Muscle of arm (tissue), 14 donors: Measurements from ENCODE around the gene POMZP3. TPM values are rescaled to one million over a fixed set of nuclear protein-coding genes. Genes with fewer than 3 reads are reported as not detected.
"Not testable (repeated sequence)": the region's sequence is repeated elsewhere in the genome, so short reads cannot be mapped to it uniquely, and the experiment has no call there.

ENCODE experiments used
- DNase-seq: peaks from one replicate; pipeline ENCODE4 v3.0.0-alpha.2; 2013
- long read RNA-seq, 11 donors: transcript quantifications; one replicate each; lab custom pipeline, GENCODE V29; 2026
- polyA plus RNA-seq, 12 donors: library from polyadenylated mRNA; unstranded; fragments of 120-200 nt; gene quantifications; one replicate each; pipeline ENCODE4 v1.2.1, GENCODE V29; 2013; ENCODE audit not compliant: insufficient read length in 12 of 12

The POMZP3 gene
- polyA plus RNA-seq: 10 to 100 TPM in 9 of 12 donors, 1 to 10 TPM in 2, not detected in 1; 7.5 to 29.5 (median 14.8) TPM
- long read RNA-seq, donor 1, transcript POMZP3-202 (7 exons, 1,490 nt): major isoform, 6 of 6 reads
- long read RNA-seq, donor 1, partial matches to known transcripts: 0 of 6 reads
- long read RNA-seq, donor 1, other reads (novel, unspliced or antisense): 0 of 6 reads
- long read RNA-seq, donor 2, partial matches to known transcripts: 0 of 3 reads
- long read RNA-seq, donor 2, other reads (novel, unspliced or antisense): 0 of 3 reads
- long read RNA-seq, donor 3, partial matches to known transcripts: 0 of 1 reads
- long read RNA-seq, donor 3, other reads (novel, unspliced or antisense): 0 of 1 reads
- long read RNA-seq, donor 4: 0 reads
- long read RNA-seq, donor 5: 0 reads
- long read RNA-seq, donor 6: 0 reads
- long read RNA-seq, donor 7, partial matches to known transcripts: 0 of 2 reads
- long read RNA-seq, donor 7, other reads (novel, unspliced or antisense): 0 of 2 reads
- long read RNA-seq, donor 8, transcript POMZP3-202 (7 exons, 1,490 nt): major isoform, 7 of 8 reads
- long read RNA-seq, donor 8, partial matches to known transcripts: 0 of 8 reads
- long read RNA-seq, donor 8, other reads (novel, unspliced or antisense): 0 of 8 reads
- long read RNA-seq, donor 9, partial matches to known transcripts: 0 of 2 reads
- long read RNA-seq, donor 9, other reads (novel, unspliced or antisense): 0 of 2 reads
- long read RNA-seq, donor 10, transcript POMZP3-202 (7 exons, 1,490 nt): major isoform, 14 of 14 reads
- long read RNA-seq, donor 10, partial matches to known transcripts: 0 of 14 reads
- long read RNA-seq, donor 10, other reads (novel, unspliced or antisense): 0 of 14 reads
- long read RNA-seq, donor 11, transcript POMZP3-202 (7 exons, 1,490 nt): major isoform, 5 of 5 reads
- long read RNA-seq, donor 11, partial matches to known transcripts: 0 of 5 reads
- long read RNA-seq, donor 11, other reads (novel, unspliced or antisense): 0 of 5 reads

DNA sequence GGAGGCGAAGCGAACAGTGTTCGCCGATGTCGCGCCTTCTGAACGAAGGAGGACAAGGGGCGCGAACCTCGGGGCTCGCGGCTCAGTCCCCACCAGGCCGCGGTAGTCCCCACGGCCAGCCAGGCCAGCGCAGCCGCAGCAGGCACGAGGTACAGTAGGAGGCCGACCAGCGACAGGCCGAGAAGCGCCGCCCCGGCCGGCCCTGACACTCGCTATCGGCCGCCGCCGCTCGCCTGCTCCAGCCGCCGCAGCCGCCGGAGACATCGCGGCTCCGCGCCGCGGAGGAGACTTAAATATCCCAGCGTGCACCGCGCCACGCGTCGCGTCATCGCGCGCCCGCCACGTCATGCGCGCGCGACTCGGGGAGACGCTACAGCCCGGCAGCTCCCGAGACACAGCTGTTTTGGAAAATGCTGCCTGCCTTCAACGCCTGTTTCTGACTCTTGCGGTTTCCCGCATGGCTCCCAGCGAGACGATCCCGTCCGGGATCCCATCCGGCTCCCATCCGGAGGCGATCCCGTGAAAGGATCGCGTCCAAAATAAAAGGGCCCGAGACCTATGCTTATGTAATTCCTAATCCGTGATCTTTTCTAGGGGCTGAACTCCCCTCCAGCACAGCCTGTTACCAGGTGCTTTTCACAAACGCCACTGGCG lies at the start of gene POMZP3:
TSS of gene POMZP3 (minus strand) at position 291 of the 654 bp plus-strand sequence. CDS start 1,215 bp downstream, outside the sequence.
- DNase-seq: peak; percentile 44

DNA sequence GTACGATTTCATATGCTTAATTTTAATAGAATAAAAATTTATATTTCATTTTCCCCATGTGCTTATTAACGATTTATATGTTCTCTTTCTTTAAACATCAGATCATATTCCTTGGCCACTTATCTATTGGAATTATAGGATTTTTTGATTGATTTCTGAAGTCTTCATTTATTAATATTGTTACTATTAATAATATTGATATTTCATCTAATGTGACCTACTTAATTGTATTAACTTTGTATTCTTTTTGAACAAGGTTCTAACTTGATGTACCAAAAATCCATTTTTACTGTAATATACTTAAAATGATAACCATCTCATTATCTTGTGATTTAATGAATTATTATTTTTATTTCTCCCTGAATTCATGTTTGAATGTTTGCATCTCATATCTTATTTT lies 48.7 kb upstream of the POMZP3 start:
- not testable (repeated sequence) for DNase-seq

DNA sequence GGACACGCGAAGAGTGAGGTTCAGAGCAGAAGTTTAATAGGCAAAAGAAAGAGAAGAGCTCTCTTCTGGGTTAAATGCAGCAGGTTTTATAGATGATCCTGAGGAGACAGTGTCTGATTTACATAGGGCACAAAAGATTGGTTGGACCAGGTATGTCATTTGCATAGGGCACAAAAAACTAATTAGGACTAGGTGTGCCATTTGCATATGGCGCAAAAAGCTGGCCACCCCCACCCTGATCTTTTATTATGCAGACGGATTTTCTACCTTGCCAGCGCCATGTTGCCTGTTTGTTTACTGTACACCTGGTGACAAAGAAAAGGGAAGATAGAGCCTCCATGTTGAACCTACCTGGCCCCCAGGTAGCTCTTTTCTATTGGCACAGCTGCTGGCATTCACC lies 46.3 kb upstream of the POMZP3 start:
- DNase-seq: not testable (repeated sequence)

DNA sequence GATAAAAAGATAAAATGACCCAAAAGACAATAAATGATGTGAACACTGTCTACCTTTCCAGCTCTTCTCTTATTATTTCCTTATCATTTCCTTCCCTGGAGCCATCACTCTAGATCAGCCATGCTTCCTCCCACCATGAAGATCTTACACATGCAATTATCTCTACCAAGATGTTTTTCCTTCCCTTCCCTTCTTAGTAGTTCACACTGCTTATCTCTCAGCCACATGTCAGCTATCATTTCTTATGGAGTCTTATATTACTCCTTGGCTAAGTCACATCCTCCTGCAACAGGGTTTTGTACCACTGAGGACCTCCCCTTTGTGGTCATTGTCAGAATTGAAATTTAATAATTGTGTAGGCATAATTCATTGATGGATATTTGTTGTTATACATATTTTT lies 32.1 kb upstream of the POMZP3 start:
- not testable (repeated sequence) for DNase-seq

DNA sequence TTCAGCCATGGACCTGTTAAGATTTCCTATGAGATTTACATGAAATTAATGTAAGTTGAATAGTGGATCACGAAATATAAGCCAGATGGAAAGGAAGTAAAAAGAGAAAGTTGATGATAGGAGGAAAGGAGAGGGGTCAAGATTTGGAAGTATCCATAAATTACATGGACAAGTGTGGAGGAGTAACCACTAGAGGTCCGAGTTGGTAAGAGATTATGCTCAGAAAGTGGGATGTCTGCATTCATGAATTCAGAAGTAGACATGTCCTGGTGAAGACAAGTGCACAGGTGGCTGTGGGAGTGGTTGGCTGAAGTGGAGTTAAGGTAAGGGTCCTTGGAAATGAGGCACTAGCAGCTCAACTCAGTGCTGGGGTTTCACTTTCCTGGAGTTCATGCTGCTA lies 29.3 kb upstream of the POMZP3 start:
- DNase-seq: not testable (repeated sequence)

DNA sequence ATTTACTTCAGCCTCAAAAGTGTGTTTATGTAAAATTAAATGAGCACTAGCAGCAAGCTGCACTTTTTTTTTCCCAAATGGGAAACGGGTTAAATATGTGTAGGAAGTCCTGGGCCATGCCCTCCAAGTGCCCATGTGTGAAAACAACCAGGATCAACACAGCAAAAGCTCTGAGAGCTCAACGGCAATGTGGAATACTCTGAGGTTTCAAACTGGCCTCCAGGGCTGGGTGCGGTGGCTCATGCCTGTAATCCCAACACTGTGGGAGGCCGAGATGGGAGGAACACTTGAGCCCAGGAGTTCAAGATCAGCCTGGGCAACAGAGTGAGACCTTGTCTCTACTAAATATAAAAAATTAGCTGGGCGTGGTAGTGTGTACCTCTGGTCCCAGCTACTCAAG lies 15.5 kb upstream of the POMZP3 start:
- not testable (repeated sequence) for DNase-seq

DNA sequence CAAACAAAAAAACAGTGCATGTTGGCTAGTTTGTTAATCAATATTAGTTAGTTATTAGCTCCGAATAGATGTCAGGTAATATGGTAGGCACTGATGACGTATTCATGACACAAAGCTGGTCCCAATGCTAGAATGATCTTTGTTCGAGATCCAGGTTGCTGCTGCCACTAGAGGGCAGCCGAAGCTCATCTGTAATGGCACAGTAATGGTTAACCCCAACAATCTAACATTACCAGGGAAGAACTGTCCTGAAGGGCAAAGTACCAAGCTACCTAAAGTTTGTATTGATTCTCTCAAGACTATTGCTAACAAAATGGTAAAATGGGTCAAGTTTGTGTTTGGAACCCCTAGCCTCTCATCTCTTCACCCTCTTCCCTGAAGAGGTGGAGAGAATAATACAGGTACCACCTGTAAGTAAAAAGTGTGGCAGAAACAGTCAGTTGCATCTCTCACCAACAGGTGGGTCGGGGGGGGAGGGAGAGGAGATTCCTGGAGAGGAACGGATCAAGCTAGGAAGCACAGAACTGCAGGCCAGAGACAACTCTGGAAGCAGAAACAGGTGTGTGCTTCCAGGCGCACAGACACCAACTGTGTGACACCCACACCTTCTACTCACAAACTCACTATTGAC lies 10.1 kb upstream of the POMZP3 start:
- not testable (repeated sequence) for DNase-seq

DNA sequence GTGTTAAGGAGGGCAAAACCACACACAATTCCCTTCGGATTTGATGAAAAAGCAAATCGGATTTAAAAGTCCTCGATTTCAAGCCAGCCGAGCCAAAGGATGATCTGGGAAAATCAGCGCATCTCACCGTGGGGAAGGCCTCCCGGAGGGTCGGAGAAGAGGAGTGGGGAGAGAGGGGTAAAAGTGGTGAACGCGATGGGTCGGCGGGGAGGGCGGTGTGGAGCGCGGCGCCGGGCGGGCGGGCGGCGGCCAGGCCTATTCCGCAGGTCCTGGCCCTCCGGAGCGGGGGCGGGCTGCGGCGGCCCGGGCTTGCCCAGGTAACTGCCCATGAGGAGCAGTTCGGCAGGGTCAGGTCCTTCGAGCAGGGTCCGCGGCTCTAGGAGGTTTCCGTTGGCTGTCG lies 498 bp downstream of the POMZP3 start:
- DNase-seq: not testable (repeated sequence)

DNA sequence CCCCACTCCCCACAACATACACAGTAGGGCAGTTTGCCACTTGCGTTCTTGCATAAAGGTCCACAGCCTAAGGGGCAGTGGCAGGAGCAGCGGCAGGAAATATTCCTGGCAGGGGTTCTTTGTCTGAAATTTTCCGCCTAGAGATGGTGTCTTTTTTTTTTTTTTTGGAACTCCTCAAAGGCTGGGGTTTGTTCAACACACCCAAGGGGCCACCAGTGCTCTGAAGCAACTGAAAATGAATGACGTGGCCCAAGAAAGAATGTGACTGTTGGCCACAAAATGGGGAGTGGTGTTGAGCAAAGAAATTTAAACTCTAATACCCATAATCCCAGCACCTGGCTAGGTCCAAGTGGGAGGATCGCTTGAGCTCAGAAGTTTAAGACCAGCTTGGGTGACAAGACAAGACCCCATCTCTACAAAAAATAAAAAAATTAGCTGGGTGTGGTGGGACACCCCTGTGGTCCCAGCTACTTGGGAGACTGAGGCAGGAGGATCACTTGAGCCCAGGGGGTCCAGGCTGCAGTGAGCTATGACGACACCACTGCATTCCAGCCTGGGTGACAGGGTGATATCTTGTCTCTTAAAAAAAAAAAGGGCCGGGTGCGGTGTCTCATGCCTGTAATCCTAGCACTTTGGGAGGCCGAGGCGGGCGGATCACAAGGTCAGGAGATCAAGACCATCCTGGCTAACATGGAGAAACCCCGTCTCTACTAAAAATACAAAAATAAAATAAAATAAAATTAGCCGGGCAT lies 7.5 kb downstream of the POMZP3 start:
- not testable (repeated sequence) for DNase-seq

DNA sequence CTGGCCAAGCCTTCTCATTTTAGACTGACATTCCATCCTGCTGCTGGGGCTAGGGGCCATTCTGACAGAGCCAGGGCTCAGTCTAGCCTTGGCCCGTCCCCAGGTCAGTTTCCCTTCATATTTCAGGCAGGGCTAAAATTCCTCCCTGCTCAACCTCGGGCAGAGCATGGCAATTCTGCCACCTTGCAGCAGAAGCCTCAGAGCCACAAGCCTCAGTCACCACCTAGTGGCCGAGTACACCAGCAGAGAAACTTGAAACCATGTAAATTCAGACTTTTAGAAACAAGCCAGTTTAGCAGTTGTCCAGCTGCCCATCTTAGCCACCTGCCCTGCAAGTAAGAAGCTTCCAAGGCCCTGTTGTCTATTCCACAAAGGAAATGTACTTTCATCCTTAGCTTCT lies 13.3 kb downstream of the POMZP3 start:
- DNase-seq: peak; percentile 20

DNA sequence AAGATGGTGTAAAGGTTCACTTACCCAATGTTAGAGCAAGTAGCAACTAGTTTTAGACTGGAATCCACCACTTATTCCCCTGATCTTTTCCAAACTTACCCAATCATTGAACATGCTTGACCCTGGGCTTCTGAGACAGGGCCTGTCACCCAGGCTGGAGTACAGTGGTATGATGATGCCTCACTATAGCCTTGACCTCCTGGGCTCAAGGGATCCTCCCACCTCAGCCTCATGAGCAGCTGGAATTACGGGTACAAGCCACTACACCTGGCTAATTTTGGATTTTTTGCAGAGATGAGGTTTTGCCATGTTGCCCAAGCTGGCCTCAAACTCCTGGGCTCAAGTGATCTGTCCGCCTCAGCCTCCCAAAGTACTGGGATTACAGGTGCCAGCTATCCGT lies 14.8 kb downstream of the POMZP3 start:
- not testable (repeated sequence) for DNase-seq

DNA sequence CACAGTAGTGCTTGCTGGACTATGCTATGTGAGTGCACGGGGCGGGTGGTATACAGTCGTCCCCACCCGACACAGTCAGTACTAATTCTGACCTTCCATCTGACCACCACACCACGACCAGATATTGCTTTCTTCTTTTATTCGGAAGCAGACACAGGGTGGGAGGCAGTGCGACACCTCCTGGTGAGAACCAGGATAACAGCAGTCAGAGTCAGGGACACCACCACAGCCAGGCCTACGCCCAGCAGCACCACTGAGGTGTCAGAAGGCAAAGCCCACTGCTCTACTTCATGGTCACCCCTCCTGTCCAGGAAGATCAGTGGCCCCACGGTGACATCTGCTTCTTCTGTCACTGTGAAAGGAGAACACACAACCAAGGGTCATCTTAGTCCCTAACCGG lies 17.2 kb downstream of the POMZP3 start:
- not testable (repeated sequence) for DNase-seq

DNA sequence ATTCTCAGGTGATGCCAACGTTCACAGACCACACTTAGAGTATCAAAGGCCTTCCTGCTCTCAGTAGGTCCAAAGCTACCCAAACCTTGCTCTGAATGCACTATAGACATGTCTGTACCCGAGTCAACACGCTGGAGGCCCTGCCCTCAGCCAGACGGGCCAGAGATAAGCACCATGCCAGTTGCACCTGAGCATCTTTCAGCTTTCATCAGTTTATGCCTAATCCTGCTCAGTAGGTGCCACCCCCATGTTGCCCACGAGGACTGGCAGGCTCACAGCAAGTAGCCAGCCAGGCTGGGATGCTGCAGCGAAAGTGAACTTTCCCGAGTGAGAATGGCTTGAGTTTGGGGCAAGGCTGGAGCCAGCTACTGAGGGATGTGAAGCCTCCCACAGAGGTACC lies 18.6 kb downstream of the POMZP3 start:
- not testable (repeated sequence) for DNase-seq

DNA sequence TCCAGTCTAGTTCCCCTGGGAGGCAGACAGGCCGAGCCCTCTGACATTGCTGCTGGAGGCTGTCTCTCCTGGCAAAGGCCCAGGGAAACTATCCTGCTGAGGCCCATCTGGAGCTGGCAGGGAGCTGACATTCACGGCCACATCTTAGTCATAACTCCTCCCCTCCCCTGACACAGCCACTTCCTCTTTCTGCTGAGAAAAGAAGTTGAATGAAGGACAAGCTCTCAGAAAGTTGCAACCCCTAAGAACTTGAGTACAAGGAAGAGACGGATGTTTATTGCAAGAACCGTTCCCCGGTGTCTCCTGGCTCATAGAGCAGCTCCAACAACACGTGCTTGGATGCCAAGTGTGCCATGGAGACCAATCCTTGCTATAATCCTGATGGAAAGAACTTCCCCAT lies 21.1 kb downstream of the POMZP3 start:
- peak; percentile 25 for DNase-seq

DNA sequence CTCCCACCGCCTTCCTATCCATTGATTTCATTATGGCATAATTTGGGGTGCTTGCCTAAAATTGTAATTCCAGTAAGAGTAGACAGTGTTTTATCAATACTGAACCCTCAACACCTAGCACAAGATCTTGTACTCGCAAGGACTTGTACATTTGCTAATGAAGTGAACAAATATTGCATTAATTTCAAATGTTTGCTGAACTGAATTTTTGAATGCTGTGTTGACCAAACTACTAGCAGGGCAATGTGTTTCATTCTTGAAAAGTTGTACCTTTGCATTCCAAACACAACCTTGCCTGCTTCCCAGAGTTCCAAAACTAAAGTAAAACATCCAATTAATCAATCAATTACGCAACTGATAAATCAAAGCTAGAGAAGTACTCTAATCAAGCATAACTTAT lies 26.4 kb downstream of the POMZP3 start:
- DNase-seq: not testable (repeated sequence)

DNA sequence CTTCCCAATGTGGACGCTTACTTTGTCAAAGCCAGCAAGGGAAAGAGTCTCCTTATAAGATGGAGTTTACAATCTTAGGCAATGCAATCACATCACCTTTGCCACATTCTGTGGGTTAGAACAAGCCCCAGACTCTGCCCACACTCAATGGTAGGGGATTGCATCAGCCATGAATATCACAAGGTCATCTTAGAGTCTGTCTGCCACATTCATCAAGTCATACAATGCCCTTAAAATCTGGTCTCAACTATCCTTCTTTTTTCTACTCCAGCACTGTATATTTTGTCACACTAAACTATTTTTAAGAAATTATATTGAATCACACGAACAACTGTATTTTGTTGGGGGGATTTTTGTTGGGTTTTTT lies 27.0 kb downstream of the POMZP3 start:
- DNase-seq: not testable (repeated sequence)

DNA sequence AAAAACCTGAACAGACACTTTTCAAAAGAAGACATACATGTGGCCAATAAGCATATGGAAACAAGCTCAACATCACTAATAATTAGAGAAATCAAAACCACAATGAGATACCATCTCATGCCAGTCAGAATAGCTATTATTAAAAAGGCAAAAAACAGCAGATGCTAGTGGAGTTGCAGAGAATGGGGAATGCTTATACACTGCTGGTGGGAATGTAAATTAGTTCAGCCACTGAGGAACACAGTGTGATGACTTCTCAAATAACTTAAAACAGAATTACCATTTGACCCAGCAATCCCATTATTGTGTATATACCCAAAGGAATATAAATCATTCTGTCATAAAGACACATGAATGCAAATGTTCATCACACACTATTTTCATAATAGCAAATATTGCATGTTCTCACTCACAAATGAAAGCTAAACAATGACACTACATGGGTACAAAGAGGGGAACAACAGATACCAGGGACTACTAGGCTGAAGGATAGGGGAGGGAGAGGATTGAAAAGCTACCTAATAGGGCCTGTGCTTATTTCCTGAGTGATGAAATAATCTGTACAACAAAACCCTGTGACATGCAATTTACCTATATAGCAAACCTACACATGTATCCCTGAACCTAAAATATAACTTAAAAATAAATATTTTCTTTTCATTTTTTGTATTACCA lies 28.4 kb downstream of the POMZP3 start:
- not testable (repeated sequence) for DNase-seq

DNA sequence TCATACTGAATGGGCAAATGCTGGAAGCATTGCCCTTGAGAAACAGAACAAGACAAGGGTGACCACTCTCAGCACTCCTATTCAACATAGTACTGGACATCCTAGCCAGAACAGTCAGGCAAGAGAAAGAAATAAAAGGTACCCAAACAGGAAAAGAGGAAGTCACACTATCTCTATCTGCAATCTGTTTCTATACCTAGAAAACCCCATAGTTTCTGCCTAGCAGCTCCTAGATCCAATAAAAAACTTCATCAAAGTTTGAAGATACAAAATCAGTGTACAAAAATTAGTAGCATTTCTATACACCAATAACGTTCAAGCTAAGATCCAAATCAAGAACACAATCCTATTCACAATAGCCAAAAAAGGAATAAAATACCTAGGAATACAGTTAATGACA lies 29.8 kb downstream of the POMZP3 start:
- not testable (repeated sequence) for DNase-seq

DNA sequence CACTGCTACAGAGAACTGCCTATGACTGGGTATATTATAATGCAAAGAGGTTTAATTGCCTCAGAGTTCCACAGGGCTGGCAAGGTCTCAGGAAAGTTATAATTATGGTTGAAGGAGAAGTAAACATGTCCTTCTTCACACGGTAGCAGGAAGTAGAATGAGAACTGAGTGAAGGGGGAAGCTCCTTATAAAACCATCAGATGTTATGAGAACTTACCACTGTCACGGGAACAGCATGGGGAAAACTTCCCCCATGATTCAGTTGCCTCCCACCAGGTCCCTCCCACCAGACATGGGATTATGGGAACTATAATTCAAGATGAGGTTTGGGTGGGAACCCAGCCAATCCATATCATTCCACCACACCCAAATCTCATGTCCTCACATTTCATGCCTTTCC lies 34.4 kb downstream of the POMZP3 start:
- DNase-seq: not testable (repeated sequence)
